NCI-H187 treated with DMSO at 0.1 percent for 48 hours (cell line): ENCODE data around the gene CDKN3.
"Not testable (repeated sequence)": the region's sequence is repeated elsewhere in the genome, so short reads cannot be mapped to it uniquely, and the experiment has no call there.

Experiments
- DNase-seq: peaks from one replicate; lab custom pipeline; 2025; lab: John Stamatoyannopoulos, UW

CDKN3 gene

GRCh38 chr14:54456820-54457608 lies 60.2 kb downstream of the CDKN3 start:
- DNase-seq, result not testable (repeated sequence)

DNA sequence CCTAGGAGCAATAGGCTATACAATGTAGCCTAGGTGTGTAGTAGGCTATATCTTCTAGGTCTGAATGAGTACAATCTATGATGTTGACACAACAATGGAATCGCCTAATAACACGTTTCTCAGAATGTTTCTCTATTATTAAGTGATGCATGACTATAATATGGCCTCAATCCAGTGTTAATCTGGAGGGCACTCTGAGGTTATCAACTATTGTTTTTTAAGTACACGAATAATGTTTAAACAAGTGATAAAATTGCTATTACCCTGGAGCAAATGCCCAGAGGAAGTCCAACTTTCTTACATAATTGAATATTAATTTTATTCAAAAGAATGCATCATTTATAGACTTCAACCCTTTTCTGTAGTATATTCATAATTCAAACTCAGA lies 60.8 kb downstream of the CDKN3 start:
- no peak for DNase-seq

DNA sequence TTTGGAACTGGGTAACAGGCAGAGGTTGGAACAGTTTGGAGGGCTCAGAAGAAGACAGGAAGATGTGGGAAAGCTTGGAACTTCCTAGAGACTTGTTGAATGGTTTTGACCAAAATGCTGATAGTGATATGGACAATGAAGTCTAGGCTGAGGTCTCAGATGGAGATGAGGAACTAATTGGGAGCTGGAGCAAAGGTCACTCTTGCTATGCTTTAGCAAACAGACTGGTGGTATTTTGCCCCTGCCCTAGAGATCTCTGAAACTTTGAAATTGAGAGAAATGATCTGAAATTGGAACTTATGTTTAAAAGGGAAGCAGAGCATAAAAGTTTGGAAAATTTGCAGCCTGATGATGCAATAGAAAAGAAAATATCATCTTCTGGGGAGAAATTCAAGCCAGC lies 61.7 kb downstream of the CDKN3 start:
- DNase-seq, result not testable (repeated sequence)

DNA sequence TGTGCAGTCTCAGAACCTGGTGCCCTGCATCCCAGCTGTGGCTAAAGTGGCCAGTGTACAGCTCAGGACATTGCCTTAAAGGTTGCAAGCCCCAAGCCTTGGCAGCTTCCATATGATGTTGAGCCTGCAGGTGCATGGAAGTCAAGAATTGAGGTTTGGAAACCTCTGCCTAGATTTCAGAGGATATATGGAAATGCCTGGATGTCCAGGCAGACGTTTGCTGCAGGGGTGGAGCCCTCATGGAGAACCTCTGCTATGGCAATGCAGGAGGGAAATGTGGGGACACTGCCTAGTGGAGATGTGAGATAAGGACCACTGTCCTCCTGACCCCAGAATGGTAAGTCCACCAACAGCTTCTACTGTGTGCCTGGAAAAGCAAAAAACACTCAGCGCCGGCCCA lies 62.3 kb downstream of the CDKN3 start:
- no peak for DNase-seq

GRCh38 chr14:54462048-54462447 lies 65.2 kb downstream of the CDKN3 start:
- no peak for DNase-seq

DNA sequence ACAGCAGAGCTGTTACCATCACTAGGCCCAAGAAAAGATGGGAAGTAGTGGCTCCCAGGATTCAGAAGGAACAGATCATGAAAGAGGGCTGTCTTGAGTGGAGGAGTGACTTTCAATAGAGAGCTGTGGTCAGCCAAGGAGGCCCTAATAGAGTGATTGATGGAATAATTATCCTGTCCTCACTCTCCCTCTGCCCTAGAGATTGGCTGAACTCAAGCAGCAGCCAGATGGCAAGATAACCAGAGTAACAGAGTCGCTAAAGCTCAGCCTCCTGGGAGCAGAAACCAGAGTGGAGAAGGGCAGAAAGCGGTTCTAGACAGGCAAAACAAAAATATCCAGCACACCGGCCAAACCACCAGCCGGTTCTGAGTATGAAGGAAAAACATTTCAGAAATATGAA lies 68.8 kb downstream of the CDKN3 start:
- DNase-seq, result no peak

- no peak for DNase-seq
Observed at GRCh38 chr14:54467280-54467679, 70.5 kb downstream of the CDKN3 start.
